GM19351 (cell line): Measurements from ENCODE around the gene RBFOX1.

Experiments
- ATAC-seq: cut with Tn5 transposase; IDR thresholded peaks from one replicate; pipeline ENCODE4 v1.9.1; 2021; ENCODE audit warnings: mild to moderate bottlenecking, moderate library complexity; ENCODE audit not compliant: unreplicated experiment

The RBFOX1 gene

GRCh38 chr16:7333180-7333725, 608 bp downstream of the RBFOX1 start:
- ATAC-seq: no peak

GRCh38 chr16:7334801-7335560, 2.3 kb downstream of the RBFOX1 start:
- ATAC-seq: no peak

GRCh38 chr16:7335991-7336634, 3.5 kb downstream of the RBFOX1 start:
- no peak for ATAC-seq

- ATAC-seq: no peak
Measured at GRCh38 chr16:7336742-7337141, 4.1 kb downstream of the RBFOX1 start.

GRCh38 chr16:7338826-7339225, 6.2 kb downstream of the RBFOX1 start:
- no peak for ATAC-seq

- ATAC-seq: no peak
Measured at GRCh38 chr16:7339700-7340099, 7.1 kb downstream of the RBFOX1 start.

- ATAC-seq: no peak
Measured at GRCh38 chr16:7340938-7341337, 8.3 kb downstream of the RBFOX1 start.

GRCh38 chr16:7342598-7342997, 10.0 kb downstream of the RBFOX1 start:
- ATAC-seq: no peak

- no peak for ATAC-seq
Measured at GRCh38 chr16:7343243-7343642, 10.6 kb downstream of the RBFOX1 start.

GRCh38 chr16:7344830-7345780, 12.5 kb downstream of the RBFOX1 start:
- no peak for ATAC-seq

GRCh38 chr16:7350806-7351205, 18.2 kb downstream of the RBFOX1 start:
- no peak for ATAC-seq

- ATAC-seq: no peak
Measured at GRCh38 chr16:7351610-7352510, 19.2 kb downstream of the RBFOX1 start.

- no peak for ATAC-seq
Measured at GRCh38 chr16:7355758-7356157, 23.1 kb downstream of the RBFOX1 start.

- ATAC-seq: no peak
Measured at GRCh38 chr16:7361416-7362129, 28.9 kb downstream of the RBFOX1 start.

- ATAC-seq: no peak
Measured at GRCh38 chr16:7362231-7362630, 29.6 kb downstream of the RBFOX1 start.

- ATAC-seq: no peak
Measured at GRCh38 chr16:7363422-7364417, 31.1 kb downstream of the RBFOX1 start.

- ATAC-seq: no peak
Measured at GRCh38 chr16:7366041-7366440, 33.4 kb downstream of the RBFOX1 start.
